Neural cell (in vitro differentiated cells): ENCODE data around the gene UHRF1.

ENCODE experiments used
- EP300 ChIP-seq: fragments of 450-650 bp; conservative IDR thresholded peaks from 2 replicates; pipeline ENCODE4 v1.6.1; 2014; ENCODE audit warnings: antibody characterized with exemption, mild to moderate bottlenecking, moderate library complexity; ENCODE audit not compliant: poor library complexity, severe bottlenecking
- EZH2 ChIP-seq: fragments of 200-600, 300-800 bp; shearing (Covaris generic), sonication (generic); IDR thresholded peaks from 2 replicates; pipeline ENCODE4 v1.6.1; 2014; ENCODE audit warnings: antibody characterized with exemption, low read length, borderline replicate concordance, mild to moderate bottlenecking; ENCODE audit not compliant: insufficient read depth, poor library complexity, severe bottlenecking
- MXI1 ChIP-seq: fragments of 450-650 bp; conservative IDR thresholded peaks from 2 replicates; pipeline ENCODE4 v1.6.1; 2014; ENCODE audit warnings: antibody characterized with exemption, mild to moderate bottlenecking; ENCODE audit not compliant: poor library complexity, severe bottlenecking
- POLR2AphosphoS5 ChIP-seq: IDR thresholded peaks from 2 replicates; pipeline ENCODE4 v1.6.1; 2012
- RAD21 ChIP-seq: fragments of 450-650 bp; conservative IDR thresholded peaks from 2 replicates; pipeline ENCODE4 v1.6.1; 2014; ENCODE audit warnings: antibody characterized with exemption, mild to moderate bottlenecking, moderate library complexity
- SMC3 ChIP-seq: fragments of 450-650 bp; conservative IDR thresholded peaks from 2 replicates; pipeline ENCODE4 v1.6.1; 2014; ENCODE audit warnings: antibody characterized with exemption, mild to moderate bottlenecking, moderate library complexity; ENCODE audit not compliant: poor library complexity
- TAF1 ChIP-seq: IDR thresholded peaks from 2 replicates; pipeline ENCODE4 v1.6.1; 2012; ENCODE audit warnings: low read depth
- TF ChIP-seq, protein P1 (sequence below): fragments of 450-650 bp; IDR thresholded peaks from 2 replicates; pipeline ENCODE4 v1.5.1; 2014; ENCODE audit warnings: antibody characterized with exemption, mild to moderate bottlenecking, moderate library complexity; ENCODE audit not compliant: poor library complexity, severe bottlenecking
- TF ChIP-seq, protein P2 (sequence below): IDR thresholded peaks from 2 replicates; pipeline ENCODE4 v1.6.1; 2012; ENCODE audit warnings: borderline replicate concordance

DNA sequence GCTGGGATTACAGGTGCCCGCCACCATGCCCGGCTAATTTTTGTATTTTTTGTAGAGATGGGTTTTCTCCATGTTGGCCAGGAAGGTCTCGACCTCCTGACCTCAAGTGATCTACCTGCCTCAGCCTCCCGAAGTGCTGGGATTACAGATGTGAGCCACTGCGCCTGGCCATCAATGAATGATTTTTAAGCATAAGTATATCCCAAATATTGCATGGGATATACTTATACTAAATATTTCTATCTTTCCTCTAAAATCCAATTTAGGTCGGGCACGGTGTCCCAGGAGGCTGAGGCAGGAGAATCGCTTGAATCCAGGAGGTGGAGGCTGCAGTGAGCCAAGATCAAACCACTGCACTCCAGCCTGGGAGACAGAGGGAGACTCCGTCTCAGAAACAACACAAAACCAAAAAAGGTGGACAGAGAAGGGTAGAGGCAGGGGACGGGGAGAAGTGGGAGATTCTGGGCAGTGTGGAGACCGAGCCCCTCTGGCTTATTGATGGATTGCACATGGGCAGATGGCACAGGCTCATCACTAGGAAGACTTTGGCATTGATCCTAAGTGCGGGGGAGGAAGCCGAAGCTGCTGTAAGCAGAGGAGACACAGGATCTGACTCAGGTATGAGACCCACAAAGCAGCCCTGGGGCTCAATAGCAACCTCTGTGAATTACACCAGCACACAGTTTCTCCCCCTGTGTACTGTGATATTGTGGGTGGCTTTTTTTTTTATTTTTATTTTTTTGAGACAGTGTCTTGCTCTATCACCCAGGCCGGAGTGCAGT lies 20.1 kb upstream of the UHRF1 start:
- TF ChIP-seq EZH2 (no peak), EP300 (no peak), POLR2AphosphoS5 (no peak), MXI1 (no peak), TAF1 (no peak), SMC3 (no peak), RAD21 (no peak)
- TF ChIP-seq, protein P1, sequence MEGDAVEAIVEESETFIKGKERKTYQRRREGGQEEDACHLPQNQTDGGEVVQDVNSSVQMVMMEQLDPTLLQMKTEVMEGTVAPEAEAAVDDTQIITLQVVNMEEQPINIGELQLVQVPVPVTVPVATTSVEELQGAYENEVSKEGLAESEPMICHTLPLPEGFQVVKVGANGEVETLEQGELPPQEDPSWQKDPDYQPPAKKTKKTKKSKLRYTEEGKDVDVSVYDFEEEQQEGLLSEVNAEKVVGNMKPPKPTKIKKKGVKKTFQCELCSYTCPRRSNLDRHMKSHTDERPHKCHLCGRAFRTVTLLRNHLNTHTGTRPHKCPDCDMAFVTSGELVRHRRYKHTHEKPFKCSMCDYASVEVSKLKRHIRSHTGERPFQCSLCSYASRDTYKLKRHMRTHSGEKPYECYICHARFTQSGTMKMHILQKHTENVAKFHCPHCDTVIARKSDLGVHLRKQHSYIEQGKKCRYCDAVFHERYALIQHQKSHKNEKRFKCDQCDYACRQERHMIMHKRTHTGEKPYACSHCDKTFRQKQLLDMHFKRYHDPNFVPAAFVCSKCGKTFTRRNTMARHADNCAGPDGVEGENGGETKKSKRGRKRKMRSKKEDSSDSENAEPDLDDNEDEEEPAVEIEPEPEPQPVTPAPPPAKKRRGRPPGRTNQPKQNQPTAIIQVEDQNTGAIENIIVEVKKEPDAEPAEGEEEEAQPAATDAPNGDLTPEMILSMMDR, result no peak
- TF ChIP-seq, protein P2, sequence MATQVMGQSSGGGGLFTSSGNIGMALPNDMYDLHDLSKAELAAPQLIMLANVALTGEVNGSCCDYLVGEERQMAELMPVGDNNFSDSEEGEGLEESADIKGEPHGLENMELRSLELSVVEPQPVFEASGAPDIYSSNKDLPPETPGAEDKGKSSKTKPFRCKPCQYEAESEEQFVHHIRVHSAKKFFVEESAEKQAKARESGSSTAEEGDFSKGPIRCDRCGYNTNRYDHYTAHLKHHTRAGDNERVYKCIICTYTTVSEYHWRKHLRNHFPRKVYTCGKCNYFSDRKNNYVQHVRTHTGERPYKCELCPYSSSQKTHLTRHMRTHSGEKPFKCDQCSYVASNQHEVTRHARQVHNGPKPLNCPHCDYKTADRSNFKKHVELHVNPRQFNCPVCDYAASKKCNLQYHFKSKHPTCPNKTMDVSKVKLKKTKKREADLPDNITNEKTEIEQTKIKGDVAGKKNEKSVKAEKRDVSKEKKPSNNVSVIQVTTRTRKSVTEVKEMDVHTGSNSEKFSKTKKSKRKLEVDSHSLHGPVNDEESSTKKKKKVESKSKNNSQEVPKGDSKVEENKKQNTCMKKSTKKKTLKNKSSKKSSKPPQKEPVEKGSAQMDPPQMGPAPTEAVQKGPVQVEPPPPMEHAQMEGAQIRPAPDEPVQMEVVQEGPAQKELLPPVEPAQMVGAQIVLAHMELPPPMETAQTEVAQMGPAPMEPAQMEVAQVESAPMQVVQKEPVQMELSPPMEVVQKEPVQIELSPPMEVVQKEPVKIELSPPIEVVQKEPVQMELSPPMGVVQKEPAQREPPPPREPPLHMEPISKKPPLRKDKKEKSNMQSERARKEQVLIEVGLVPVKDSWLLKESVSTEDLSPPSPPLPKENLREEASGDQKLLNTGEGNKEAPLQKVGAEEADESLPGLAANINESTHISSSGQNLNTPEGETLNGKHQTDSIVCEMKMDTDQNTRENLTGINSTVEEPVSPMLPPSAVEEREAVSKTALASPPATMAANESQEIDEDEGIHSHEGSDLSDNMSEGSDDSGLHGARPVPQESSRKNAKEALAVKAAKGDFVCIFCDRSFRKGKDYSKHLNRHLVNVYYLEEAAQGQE, result no peak
